IPS-NIHi7 (cell line): Measurements from ENCODE around the gene CCN5.
"Not testable (repeated sequence)": the region's sequence is repeated elsewhere in the genome, so short reads cannot be mapped to it uniquely, and the experiment has no call there.

ENCODE experiments used
- DNase-seq: peaks from one replicate; pipeline ENCODE4 v3.0.0; 2012; ENCODE audit warnings: mixed read lengths; ENCODE audit errors: extremely low spot score

Gene CCN5

GRCh38 chr20:44714701-44715498 is at the start of gene CCN5:
Gene CCN5 (plus strand): TSS chr20:44715369. CDS start chr20:44715391, 22 bp downstream.
- DNase-seq, result no peak

GRCh38 chr20:44666066-44666465 is 49.1 kb upstream of the CCN5 start:
- DNase-seq, result no peak

GRCh38 chr20:44670851-44671250 is 44.3 kb upstream of the CCN5 start:
- DNase-seq, result not testable (repeated sequence)

GRCh38 chr20:44671541-44671940 is 43.6 kb upstream of the CCN5 start:
- DNase-seq, result not testable (repeated sequence)

- not testable (repeated sequence) for DNase-seq
Measured at GRCh38 chr20:44672318-44672902, 42.8 kb upstream of the CCN5 start.

GRCh38 chr20:44678242-44678641 is 36.9 kb upstream of the CCN5 start:
- no peak for DNase-seq

GRCh38 chr20:44678990-44679611 is 36.1 kb upstream of the CCN5 start:
- DNase-seq, result no peak

GRCh38 chr20:44681796-44682566 is 33.2 kb upstream of the CCN5 start:
- no peak for DNase-seq

GRCh38 chr20:44683263-44684046 is 31.7 kb upstream of the CCN5 start:
- peak; percentile 92 for DNase-seq

GRCh38 chr20:44684047-44684967 is 30.9 kb upstream of the CCN5 start:
- no peak for DNase-seq

GRCh38 chr20:44686934-44687333 is 28.2 kb upstream of the CCN5 start:
- no peak for DNase-seq

GRCh38 chr20:44688053-44688625 is 27.0 kb upstream of the CCN5 start:
- no peak for DNase-seq

GRCh38 chr20:44689809-44690208 is 25.4 kb upstream of the CCN5 start:
- no peak for DNase-seq

GRCh38 chr20:44690781-44691423 is 24.3 kb upstream of the CCN5 start:
- no peak for DNase-seq

GRCh38 chr20:44691424-44692423 is 23.4 kb upstream of the CCN5 start:
- DNase-seq, result no peak

- peak; percentile 61 for DNase-seq
Measured at GRCh38 chr20:44692932-44693480, 22.2 kb upstream of the CCN5 start.

GRCh38 chr20:44693627-44694026 is 21.5 kb upstream of the CCN5 start:
- no peak for DNase-seq

GRCh38 chr20:44694159-44694558 is 21.0 kb upstream of the CCN5 start:
- no peak for DNase-seq
